RWPE1 (cell line): Measurements from ENCODE around the gene TEPSIN.

Experiments
- CTCF ChIA-PET: fragments of 350-600 bp; sonication (Branson Sonifier 250); formaldehyde crosslinking; extraction: SDS; loops from one replicate; lab custom pipeline; 2021; lab: Yijun Ruan, JAX
- POLR2A ChIA-PET: fragments of 400-600 bp; formaldehyde crosslinking; extraction: SDS; loops from one replicate; lab custom pipeline; 2020; ENCODE audit warnings: antibody characterized with exemption; ENCODE audit not compliant: low non-redundant PET; lab: Yijun Ruan, JAX
- DNase-seq: peaks from one replicate; pipeline ENCODE4 v3.0.0; 2012; ENCODE audit warnings: low spot score
- H3K27ac ChIP-seq: fragments of 450-650 bp; 2 replicates; pipeline ENCODE4 v1.5.1; 2017
- CTCF ChIP-seq: fragments of 450-650 bp; conservative IDR thresholded peaks from 2 replicates; pipeline ENCODE4 v1.5.1; 2017; ENCODE audit warnings: low read depth, mild to moderate bottlenecking

TEPSIN gene

GRCh38 chr17:81261582-81262336, 22.9 kb upstream of the TEPSIN start:
- CTCF ChIA-PET: interaction anchor here (1.2 kb wide), 1 partner anchor 244 kb away, joined by 4 read pairs; no protein-coding TSS in a partner anchor
- POLR2A ChIA-PET: no interaction called here
- H3K27ac ChIP-seq: no peak overlapping the region
- DNase-seq: no peak
- no peak for TF ChIP-seq CTCF

GRCh38 chr17:81261096-81261495, 22.2 kb upstream of the TEPSIN start:
- H3K27ac ChIP-seq: no peak overlapping the region
- DNase-seq: no peak
- no peak for TF ChIP-seq CTCF
- CTCF ChIA-PET: interaction anchor here (0.5 kb wide), 1 partner anchor 80 kb away, joined by 3 read pairs; no protein-coding TSS in a partner anchor
- POLR2A ChIA-PET: no interaction called here

- no peak for DNase-seq
- no peak for TF ChIP-seq CTCF
- H3K27ac ChIP-seq: no peak overlapping the region
- POLR2A ChIA-PET: no interaction called here
- CTCF ChIA-PET: interaction anchor here (0.5 kb wide), 1 partner anchor 81 kb away, joined by 3 read pairs; no protein-coding TSS in a partner anchor
Measured at GRCh38 chr17:81260641-81261040, 21.8 kb upstream of the TEPSIN start.

- TF ChIP-seq CTCF: no peak
- no peak for DNase-seq
- ChIA-PET CTCF (no interaction called here), POLR2A (no interaction called here)
- no peak overlapping the region for H3K27ac ChIP-seq
Measured at GRCh38 chr17:81260171-81260570, 21.3 kb upstream of the TEPSIN start.

- TF ChIP-seq CTCF: no peak
- DNase-seq: no peak
- no peak overlapping the region for H3K27ac ChIP-seq
- ChIA-PET CTCF (interaction anchor here (0.6 kb wide), 2 partner anchors 116 to 225 kb away, joined by 3 read pairs; no protein-coding TSS in a partner anchor), POLR2A (no interaction called here)
Measured at GRCh38 chr17:81259058-81259605, 20.3 kb upstream of the TEPSIN start.

GRCh38 chr17:81258292-81258691, 19.4 kb upstream of the TEPSIN start:
- no peak overlapping the region for H3K27ac ChIP-seq
- DNase-seq: no peak
- ChIA-PET POLR2A (no interaction called here), CTCF (interaction anchor here (0.6 kb wide), 2 partner anchors 34 to 115 kb away, joined by 3 read pairs; no protein-coding TSS in a partner anchor)
- no peak for TF ChIP-seq CTCF
